Forelimb muscle (tissue), 1 donor: ENCODE results near the gene FLT1. TPM values are rescaled to one million over a fixed set of nuclear protein-coding genes. Genes with fewer than 3 reads are reported as not detected.

ENCODE experiments used
- DNase-seq: peaks from one replicate; pipeline ENCODE4 v3.0.0-alpha.2; 2013; ENCODE audit warnings: low read depth
- polyA plus RNA-seq: library from polyadenylated mRNA; unstranded; fragments of 120-200 nt; gene quantifications from one replicate; pipeline ENCODE4 v1.2.1, GENCODE V29; 2013; ENCODE audit not compliant: insufficient read length

The FLT1 gene, protein sequence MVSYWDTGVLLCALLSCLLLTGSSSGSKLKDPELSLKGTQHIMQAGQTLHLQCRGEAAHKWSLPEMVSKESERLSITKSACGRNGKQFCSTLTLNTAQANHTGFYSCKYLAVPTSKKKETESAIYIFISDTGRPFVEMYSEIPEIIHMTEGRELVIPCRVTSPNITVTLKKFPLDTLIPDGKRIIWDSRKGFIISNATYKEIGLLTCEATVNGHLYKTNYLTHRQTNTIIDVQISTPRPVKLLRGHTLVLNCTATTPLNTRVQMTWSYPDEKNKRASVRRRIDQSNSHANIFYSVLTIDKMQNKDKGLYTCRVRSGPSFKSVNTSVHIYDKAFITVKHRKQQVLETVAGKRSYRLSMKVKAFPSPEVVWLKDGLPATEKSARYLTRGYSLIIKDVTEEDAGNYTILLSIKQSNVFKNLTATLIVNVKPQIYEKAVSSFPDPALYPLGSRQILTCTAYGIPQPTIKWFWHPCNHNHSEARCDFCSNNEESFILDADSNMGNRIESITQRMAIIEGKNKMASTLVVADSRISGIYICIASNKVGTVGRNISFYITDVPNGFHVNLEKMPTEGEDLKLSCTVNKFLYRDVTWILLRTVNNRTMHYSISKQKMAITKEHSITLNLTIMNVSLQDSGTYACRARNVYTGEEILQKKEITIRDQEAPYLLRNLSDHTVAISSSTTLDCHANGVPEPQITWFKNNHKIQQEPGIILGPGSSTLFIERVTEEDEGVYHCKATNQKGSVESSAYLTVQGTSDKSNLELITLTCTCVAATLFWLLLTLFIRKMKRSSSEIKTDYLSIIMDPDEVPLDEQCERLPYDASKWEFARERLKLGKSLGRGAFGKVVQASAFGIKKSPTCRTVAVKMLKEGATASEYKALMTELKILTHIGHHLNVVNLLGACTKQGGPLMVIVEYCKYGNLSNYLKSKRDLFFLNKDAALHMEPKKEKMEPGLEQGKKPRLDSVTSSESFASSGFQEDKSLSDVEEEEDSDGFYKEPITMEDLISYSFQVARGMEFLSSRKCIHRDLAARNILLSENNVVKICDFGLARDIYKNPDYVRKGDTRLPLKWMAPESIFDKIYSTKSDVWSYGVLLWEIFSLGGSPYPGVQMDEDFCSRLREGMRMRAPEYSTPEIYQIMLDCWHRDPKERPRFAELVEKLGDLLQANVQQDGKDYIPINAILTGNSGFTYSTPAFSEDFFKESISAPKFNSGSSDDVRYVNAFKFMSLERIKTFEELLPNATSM (N-terminal part only)
- polyA plus RNA-seq, result 14.4 TPM

DNA sequence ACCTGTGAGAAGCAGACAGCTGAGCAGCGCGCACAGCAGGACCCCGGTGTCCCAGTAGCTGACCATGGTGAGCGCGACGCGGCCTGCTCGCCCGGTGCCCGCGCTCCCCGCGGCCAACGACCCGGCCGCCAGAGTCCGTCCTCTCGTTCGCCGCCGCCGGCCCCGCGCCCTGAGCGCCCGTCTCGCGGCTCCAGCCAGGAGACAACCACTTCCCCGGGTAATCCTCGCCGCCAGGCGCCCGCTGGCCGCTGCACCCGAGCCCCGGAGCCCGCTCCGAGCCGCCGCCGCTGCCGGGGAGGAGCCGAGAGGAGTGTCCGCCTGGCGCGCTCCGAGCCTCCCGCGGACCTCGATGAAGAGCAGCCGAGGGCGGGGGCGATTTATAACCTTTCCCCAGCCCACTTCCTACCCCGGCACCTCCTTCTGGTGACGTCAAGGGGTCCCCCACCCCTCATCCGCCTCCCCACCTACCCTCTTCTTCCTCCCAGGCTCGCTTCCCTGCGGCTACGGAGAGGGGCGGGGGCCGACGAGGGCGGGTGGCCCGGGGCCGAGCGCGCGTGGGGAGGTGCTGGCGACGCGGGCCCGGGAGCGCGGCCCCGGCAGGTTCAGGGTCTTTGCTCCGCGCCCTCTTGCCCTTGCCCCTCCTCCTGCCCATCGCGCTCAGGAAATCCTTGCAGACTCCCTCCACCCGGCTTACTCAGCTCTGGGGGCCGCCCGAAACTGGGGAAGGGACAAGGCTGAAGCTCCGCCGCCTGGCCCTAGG lies at the start of gene FLT1:
FLT1 (minus strand) TSS at position 351 of the 760 bp plus-strand sequence; CDS start at position 66, 285 bp downstream.
- DNase-seq, result no peak

DNA sequence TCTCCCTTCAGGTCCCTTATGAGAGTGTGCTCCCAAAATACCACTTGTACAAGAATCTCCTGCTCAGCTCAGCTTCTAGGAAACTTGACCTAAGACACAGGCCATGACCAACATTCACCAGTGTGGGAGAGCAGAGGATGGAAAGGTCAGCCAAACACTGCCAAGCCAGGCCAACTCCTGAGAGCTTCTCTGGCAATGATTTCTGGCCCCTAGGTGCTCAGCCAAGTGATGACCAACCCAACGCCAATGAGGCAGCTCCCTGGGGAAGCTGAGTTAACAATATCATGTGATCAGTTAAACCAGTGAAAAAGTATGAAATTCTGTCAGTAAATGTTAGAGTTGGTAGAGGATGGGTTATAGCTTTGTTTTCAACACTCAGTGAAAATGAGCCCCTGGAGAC lies 49.1 kb upstream of the FLT1 start:
- no peak for DNase-seq

DNA sequence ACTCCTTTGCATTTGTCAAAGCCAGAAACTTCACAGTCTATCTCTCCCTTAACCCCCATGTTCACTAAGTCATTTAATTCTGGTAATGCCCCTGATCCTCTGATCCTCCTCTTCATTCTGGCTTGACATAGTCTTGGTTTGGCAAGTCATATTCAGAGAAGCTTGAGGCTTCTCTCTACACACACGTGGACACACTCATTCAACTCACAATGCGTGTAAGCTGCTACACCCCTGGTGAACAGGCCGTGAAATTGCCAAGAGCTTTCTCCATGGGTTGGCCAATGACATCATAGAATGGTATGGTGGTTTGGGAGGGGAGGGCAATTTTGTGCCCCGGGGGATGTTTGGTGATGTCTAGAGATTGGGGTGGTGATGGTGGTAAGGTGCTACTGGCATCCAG lies 47.9 kb upstream of the FLT1 start:
- DNase-seq, result no peak

DNA sequence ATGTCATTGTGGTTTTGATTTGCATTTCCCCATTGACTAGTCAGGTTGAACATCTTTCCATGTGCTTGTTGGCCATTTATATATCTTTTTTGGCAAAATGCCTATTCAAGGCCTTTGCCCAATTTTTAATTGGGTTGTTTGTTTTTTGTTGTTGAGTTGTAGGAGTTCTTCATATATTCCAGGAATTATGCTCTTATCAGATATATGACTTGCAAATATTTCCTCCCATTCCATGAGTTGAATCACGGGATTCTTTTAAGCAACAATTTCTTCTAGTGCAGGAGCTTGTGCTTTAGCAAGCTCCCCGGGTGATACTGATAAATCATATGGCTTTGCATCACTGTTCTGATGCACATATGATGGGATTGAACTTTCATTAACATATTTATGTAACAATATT lies 47.0 kb upstream of the FLT1 start:
- DNase-seq, result no peak

DNA sequence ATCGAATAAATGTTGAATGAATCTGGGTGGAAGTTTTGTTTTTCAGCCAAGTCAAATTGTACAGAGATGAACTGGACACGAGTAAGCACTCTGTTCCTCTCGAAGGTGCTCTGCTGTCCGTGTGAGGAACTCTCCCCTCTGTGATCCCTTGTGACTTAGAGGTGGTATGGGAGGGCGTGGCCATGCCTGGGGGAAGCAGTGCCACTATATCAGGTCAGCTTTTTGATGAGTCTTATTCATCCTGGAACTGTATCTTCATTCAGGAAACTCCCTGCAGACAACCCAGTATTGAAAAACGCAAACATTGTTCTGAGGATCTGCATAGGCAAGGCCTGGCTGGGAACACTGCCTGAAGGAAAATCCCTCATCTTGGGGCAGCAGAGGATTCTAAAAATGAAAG lies 45.7 kb upstream of the FLT1 start:
- no peak for DNase-seq

DNA sequence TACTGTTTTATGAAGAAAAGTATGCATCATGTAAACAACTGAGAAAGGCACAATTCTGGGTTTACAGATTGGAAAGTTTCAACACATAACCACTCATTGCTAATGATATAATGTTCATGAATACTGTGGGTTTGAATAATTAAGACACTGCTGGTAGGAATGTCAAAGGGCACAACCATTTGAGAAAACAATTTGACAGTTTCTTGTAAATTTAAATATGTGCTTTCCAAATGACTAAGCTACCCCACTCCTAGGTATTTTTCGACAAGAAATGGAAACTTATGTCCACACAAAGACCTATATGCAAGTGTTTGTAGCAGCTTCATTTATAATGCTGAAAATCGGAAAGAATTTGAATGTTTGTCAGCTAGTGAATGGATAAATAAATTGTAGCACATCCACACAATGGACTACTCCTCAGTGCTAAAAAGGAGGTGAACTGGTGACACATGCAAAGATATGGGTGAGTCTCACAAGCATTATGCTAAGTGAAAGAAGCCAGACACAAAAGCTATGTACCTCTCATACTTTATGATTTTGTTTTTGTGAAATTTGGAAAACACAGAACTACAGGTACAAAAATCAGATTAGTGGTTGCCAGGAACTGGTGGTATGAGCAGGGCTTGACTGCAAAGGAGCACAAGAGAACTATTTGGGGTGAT lies 44.8 kb upstream of the FLT1 start:
- DNase-seq, result no peak

DNA sequence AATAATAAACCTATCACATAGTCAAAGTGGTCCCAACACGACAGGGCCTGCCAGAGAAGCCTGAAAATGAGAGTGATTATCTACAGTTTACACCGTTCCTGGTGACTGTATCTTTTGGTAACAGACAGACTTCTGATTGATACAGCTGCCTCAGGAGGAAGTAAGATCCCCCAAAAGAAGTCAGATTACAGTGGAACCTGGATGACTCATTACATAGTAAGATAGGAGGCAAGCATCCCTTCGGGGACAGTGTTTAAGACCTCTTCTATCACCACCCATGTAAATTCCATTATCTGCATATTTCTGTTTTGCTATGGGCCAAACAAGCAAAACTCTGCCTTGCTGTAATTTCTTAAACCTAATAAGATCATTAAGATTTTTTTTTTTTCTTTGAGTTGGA lies 44.0 kb upstream of the FLT1 start:
- DNase-seq, result no peak

DNA sequence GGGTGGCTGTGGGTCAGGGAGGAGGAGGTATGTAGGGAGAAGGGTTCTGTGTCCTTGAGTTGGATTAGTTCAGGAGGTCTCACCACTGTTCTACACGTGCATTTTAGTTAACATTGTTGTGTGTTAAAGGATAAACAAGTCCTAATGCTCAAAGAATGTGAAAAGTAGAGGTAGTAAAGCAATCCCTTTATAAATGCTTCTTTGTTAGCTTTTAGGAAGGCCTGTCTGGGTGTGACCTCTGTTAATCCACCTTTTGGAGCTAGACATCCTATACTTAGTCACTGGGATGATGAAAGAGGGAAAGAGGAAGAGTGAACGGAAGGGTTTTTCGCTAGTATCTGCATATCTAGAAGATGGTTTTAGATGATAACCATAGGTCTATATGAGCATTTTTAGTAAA lies 42.2 kb upstream of the FLT1 start:
- DNase-seq, result no peak

DNA sequence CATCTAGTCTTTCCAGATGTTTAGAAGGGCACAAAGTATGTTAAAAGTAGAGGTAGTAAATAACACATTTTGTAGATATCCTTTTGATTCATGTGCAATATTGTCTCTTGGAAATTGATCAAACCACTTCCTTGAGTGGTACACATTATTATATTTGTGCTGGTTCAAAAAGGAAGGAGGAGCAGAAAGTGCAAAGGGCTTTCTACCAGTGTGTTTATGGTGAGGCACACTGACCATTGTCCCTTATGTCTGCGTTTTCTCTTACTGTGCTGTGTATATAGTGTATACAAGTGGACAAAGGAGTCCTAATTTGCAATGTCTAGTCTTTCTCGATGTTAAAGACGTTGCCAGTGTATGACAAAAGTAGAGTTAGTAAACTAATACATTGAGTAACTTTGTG lies 41.4 kb upstream of the FLT1 start:
- DNase-seq, result no peak

DNA sequence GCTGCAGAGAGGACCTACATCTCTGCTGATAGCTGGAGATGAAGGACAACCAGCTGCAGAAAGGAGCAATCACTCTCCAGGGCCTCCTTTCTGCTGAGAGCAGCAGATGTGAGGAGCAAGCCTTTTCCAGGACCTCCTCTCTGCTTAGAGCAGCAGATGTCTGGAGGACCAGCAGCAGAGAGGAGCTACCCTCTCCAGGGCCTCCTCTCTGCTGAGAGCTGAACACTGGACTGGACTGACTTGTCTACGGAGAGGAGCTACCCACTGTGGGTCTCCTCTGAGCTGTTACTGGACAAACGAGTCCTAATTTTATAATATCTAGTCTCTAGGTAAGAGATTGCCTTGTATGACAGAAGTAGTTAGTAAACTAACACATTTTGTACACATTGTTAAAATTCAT lies 40.8 kb upstream of the FLT1 start:
- DNase-seq, result no peak

DNA sequence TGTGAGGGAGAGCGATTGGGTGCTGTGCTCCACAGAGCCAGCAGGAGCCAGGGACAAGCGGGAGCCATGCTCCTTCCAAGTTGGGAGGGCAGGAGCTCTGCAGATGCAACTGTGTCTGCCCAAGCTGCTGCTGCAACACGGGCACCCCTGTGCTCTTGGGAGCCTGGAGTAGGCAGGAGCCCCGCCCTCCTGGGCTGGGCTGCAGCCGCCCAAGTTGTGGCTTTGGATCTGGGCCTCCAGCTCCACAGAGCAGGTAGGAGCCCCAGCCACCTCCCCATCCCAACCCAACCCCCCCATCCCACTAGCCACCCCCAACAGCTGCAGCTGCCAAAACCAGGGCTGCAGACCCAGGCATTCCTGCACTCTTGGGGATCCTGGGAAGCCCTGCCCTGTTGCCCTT lies 39.9 kb upstream of the FLT1 start:
- no peak for DNase-seq

DNA sequence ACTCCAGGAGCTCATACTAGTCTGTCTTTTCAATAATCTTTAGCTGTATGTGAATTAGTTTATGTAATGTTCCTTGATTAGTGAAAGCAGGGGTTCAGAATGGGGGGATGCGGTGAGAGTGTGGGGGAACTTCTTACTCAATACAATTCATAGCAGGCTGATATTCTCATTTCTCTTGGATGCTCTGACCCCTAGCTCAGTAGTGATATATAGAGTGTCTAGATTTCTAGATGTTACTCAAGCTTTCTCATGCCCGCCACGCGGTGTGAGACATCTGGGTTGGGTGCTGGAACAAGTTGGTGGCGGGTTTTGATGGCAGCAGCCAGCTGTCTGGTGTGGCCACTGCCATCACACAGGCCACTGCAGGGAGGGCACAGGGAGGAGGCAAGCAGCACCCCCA lies 39.3 kb upstream of the FLT1 start:
- DNase-seq, result no peak

DNA sequence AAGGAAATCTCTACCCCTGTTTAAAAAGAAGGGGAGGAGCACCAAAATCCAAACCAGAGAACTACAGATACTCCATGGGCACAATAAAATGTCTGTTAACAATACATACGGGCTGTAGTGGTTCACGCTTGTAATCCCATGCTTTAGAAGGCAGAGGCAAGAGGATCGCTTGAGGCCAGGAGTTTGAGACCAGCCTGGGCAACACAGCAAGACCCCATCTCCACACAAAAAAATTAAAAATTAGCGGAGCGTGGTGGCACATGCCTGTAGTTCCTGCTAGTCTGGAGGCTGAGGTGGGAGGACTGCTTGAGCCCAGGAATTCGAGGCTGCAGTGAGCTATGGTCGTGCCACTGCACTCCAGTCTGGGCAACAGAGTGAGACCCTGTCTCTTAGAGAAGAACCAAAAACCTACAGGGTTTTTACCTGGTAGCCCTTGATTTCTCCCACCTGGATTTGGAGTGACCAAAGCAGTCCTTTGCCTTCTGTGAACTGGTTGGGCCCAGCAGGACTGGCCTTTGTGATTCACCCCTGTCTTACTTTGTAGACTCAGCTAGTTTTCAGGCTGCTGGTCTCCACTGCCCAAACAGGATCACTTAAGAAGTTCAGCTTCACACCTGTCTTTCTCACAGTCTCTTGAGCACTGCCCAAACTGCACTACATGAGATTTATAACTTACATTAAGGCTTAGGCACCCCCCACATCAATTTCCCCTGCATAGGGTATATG lies 38.7 kb upstream of the FLT1 start:
- no peak for DNase-seq

DNA sequence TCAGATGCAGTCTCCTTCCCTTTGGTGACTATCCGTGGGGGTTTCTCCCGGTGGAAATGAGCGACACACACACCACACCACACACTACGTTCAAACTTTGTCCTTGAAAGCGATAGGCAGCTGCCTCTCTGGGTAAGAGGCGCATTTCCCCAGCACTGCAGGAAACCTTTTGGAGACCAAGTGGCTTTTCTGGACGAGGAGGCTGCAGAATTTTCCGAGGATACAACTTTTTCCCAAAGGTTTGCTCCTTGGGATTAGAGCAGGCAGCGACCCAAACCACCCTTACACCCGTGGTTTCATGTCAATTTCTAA lies 38.2 kb upstream of the FLT1 start:
- DNase-seq, result no peak

DNA sequence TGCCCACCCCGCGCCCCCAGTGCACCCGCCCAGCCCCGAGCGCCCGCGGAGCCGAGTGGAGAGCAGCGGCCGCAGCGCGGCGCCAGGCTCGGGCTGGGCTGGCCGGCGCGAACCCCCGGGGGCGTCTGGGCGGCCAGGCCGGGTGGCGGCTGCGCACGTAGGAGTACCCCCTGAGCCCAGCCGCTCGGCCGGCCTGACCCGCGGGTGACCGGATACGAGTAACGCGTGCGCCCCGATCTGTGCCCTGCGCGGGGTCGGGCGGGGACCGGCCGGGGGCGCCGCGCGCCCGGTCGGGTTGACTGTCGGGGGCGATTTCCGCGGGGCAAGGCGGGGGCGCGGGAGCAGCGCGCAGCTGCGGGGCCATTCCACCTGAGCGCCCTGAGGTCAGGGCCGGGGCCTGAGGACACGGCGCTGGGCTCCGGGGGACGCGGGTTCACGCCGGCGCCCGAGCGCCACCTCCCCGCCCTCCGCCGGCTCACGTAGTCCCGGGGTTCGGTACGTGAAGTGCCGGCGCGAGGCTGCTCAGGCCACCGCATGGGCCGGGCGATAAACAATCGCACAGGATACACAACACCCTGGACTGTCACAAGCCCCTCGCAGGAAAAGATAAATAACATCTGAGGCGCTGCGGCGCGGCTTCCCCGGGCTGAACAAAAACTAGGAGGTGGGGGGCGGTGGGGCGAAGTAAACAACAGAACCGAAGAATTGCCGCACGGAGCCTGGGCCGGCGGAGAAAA lies 37.6 kb upstream of the FLT1 start:
- DNase-seq, result no peak

DNA sequence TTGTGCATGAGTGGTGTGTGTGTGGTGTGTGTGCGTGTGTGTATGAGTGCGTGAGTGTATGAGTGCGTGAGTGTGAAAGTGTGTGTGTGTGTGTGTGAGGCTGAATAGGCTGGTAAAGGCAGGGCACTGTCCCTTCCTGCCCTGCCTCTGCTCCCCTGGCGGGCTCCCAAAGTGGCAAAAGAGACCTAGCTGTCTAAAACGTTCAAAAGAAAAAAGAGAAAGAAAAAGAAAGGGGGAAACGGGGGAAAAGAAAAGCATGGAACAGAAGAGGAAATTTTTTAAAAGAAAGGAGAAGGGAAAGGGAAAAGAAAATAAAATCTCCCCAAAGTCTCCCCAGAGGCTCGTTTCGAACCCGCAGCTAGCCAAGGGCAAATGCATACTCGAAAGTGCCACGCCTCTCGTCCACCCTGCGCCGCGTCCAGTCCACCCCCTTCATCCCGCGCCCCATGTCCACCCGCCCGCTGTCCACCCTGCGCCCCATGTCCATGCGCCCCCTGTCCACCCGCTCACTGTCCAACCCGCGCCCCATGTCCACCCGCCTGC lies 37.0 kb upstream of the FLT1 start:
- DNase-seq, result no peak

DNA sequence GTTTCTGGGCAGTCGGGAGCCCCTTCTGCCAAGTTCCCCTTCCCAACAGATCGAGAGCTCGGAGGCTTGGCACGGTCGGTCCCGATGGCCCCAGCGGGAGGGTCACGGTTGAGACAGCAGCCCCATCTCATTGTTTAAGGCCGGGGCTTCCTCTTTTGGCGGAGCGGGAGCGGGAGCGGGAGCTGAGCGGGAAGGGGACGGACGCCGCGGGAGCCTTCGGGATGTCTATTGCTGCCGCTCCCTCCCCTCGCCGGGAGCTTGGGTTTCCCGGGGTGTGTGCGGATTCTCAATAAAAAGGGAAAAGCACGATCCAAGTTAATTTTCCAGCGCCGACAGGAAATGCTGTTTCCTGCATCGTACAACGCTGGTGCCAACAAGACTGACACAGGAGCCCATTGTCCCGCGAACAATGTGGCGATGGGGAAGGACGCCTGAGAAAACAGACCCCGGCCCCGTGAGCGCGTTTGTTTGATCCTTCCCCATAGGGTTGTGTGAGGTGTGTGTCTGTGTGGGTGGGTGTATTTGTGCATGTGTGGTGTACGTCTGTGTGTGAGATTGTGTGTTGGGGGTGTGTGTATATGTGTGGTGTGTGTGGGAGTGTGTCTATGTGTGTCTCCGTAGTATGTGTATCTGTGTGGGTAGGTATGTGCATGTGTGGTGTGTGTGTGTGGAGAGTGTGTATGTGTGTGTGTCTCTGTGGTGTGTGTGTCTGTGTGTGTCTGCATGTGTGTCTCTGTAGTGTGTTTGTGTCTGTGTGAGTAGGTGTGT lies 36.3 kb upstream of the FLT1 start:
- peak; percentile 11 for DNase-seq

DNA sequence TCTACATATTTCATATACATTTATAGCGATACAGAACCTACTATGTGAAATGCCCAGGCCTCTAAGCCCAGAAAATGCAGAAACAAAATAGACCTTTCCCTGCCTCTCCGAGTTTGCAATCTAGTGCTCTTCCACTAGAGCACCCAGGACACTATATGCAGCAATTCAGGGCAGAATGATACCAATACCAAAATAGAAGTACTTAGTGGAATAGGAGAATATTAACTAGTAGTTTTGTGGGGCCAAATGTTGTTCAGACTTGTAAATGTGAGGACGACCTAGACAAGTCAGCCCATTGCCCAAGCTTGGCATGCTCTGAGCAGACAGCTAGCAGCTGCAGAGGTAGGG lies 35.8 kb upstream of the FLT1 start:
- DNase-seq, result no peak

DNA sequence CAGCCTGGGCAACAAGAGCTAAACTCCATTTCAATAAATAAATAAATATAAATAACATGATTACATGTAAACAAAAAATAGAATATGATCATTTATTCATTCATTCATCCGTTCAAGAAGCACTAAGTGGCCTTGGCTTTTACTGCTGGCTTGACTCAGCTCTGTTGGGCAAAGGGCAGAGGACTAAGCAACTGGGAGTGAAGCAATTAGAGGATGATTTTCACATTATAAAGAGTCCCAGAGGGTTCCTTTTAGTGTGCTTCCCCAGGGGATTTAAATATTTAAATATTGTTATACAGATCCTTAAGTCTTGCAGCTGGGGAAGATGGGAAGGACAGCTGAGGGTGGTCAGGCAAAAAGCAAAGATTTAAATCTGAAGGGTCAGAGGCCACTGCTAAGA lies 34.9 kb upstream of the FLT1 start:
- no peak for DNase-seq
